ENCODE data around the gene KCNC3. TPM values are rescaled to one million over a fixed set of nuclear protein-coding genes. Genes with fewer than 3 reads are reported as not detected.

Gene KCNC3
- total RNA-seq, 4 donors from 2014 or later = 0.32 to 0.69 (median 0.37) TPM

DNA sequence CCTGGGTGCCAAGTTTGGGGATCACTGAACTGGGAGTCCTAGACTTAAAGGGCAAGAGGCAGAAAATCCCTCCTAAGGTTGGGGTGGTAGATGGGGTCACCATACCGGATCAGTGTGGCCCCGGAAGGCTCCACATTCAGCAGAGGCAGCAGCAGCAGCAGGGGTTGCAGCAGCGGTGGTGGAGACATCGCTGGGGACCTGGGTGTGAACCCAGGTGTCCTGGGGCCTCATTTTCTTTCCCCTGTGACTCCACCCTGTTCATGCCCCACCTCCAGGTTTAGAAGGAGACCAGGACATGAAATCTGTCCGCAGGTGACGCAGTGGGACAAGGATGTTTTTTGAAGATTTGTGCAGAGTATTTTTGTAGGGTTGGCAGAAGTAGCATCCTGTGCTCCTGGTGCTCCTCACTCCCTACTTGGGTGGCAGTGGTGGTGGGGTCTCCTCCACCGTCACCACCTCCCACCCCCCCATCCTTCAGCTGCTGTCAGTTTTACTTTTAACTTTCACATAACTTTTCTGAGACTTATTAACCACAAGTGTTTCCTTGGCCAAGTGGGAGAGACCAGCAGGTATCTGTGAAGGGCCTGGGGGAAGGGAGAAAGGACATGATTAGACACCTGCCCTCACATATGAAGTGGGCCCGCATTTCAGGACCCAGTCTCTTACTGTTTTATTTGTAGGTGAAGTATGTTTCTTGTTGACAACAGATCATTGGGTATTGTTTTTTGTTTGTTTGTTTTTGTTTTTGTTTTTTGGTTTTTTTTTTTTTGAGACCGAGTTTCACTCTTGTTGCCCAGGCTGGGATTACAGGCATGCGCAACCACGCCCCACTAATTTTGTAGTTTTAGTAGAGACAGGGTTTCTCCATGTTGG lies 36.5 kb upstream of the KCNC3 start, which contains the start of gene NAPSA:
NAPSA (minus strand) TSS at position 206 of the 873 bp plus-strand sequence; CDS start at position 188, 18 bp downstream.
- Histone ChIP-seq H3K4me3 (no peak within 1 kb of the TSS), H3K27me3 (no peaks in the 10 kb centered on the region), H3K27ac (replicated peaks in 1 of 4) (no peak within 1 kb of the TSS), H3K36me3 (no peaks in the 10 kb centered on the region), H3K4me1 (peaks cover 0 to 13% (median 5%) of the 10 kb centered on the region in 4 donors), H3K9me3 (no peaks in the 10 kb centered on the region)
- intact Hi-C loops (cut with DNase I) = loop anchor here (5.0 kb wide), 1 partner anchor 47 kb away; no protein-coding TSS in a partner anchor
- DNase-seq (ENCODE audit: extremely low spot score) = no peak
- TF ChIP-seq POLR2AphosphoS5 (IDR thresholded peaks at IDR 0.05) (no peak), POLR2A (IDR thresholded peaks at IDR 0.05; ENCODE audit: low read depth) (no peak), EP300 (IDR thresholded peaks at IDR 0.05) (no peak)
- TF ChIP-seq, protein P1, sequence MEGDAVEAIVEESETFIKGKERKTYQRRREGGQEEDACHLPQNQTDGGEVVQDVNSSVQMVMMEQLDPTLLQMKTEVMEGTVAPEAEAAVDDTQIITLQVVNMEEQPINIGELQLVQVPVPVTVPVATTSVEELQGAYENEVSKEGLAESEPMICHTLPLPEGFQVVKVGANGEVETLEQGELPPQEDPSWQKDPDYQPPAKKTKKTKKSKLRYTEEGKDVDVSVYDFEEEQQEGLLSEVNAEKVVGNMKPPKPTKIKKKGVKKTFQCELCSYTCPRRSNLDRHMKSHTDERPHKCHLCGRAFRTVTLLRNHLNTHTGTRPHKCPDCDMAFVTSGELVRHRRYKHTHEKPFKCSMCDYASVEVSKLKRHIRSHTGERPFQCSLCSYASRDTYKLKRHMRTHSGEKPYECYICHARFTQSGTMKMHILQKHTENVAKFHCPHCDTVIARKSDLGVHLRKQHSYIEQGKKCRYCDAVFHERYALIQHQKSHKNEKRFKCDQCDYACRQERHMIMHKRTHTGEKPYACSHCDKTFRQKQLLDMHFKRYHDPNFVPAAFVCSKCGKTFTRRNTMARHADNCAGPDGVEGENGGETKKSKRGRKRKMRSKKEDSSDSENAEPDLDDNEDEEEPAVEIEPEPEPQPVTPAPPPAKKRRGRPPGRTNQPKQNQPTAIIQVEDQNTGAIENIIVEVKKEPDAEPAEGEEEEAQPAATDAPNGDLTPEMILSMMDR (IDR thresholded peaks at IDR 0.05) = no peak
- whole genome bisulfite sequencing = 87% methylated on average over 8 of the region's 11 CpGs

DNA sequence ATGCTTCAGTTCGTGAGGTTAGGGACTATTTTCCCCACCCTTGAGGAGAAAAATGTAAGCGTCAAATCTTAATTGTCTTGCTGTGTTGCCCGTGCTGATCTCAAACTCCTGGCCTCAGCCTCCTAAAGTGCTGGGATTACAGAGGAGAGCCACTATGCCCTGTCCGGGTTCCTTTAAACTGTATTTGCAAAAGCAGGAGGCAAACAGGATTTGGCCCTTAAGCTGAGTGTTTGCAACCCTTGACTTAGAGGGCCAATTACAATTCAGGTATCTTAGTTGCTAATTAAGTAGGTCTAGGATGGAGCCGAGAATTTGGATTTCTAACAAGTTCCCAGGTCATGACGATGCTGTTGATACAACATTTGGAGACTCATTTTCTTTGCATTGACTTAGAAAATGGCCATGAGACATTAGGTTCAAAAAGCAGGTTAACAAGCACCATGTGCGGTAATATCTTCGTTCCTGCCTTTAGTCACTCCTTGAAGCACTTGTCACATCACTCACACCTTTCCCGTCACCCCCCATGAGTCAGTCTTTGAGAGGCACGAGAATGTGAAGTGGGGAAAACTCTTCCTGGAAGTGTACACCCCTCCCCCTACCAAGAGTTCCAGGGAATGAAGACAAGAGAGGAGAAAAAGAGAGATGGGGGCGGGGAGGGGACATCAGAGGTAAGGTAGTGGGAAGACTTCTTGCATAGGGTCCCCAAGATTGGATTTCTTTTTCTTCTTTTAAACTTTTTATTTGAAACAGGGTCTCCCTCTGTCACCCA lies 33.7 kb upstream of the KCNC3 start:
- TF ChIP-seq POLR2AphosphoS5 (IDR thresholded peaks at IDR 0.05) (no peak), EP300 (IDR thresholded peaks at IDR 0.05) (no peak), POLR2A (IDR thresholded peaks at IDR 0.05; ENCODE audit: low read depth) (no peak)
- TF ChIP-seq, protein P1 (IDR thresholded peaks at IDR 0.05) = no peak
- no peak overlapping the region for H3K4me3 ChIP-seq
- H3K27ac ChIP-seq (replicated peaks in 1 of 4) = no peak overlapping the region
- no peaks in the 10 kb centered on the region for H3K27me3 ChIP-seq
- H3K36me3 ChIP-seq = no peaks in the 10 kb centered on the region
- peaks cover 0 to 10% (median 8%) of the 10 kb centered on the region in 4 donors for H3K4me1 ChIP-seq
- H3K9me3 ChIP-seq = no peaks in the 10 kb centered on the region
- intact Hi-C loops (cut with DNase I) = no loop called here
- DNase-seq (ENCODE audit: extremely low spot score) = no peak
- 60% methylated on average over 11 of the region's 11 CpGs for WGBS

DNA sequence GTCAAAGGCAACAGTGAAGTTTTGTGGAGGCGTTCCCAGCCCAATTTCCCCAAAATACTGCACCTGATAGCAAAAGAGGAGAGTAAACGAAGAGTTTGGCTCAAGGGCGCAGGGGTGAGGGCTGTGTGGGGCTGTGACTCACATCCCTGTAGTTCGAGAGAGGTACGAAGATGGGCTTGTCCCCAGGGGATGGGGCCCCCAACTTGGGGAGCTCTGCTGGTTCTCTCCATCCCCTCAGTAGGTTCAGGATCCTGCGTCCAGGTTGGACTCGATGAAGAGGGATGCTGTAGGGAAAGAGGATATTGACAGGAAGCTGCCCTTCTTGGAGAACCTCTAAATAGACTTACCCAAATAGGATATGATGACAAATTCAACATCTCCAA lies 32.8 kb upstream of the KCNC3 start:
- Histone ChIP-seq H3K4me1 (peaks cover 3 to 17% (median 15%) of the 10 kb centered on the region in 4 donors), H3K4me3 (no peak overlapping the region), H3K9me3 (no peaks in the 10 kb centered on the region), H3K36me3 (no peaks in the 10 kb centered on the region), H3K27ac (replicated peaks in 1 of 4) (no peak overlapping the region), H3K27me3 (no peaks in the 10 kb centered on the region)
- TF ChIP-seq EP300 (IDR thresholded peaks at IDR 0.05) (no peak), POLR2A (IDR thresholded peaks at IDR 0.05; ENCODE audit: low read depth) (no peak), POLR2AphosphoS5 (IDR thresholded peaks at IDR 0.05) (no peak)
- TF ChIP-seq, protein P1 (IDR thresholded peaks at IDR 0.05) = no peak
- intact Hi-C loops (cut with DNase I) = no loop called here
- DNase-seq (ENCODE audit: extremely low spot score) = no peak
- WGBS = 82% methylated on average over 7 of the region's 7 CpGs

DNA sequence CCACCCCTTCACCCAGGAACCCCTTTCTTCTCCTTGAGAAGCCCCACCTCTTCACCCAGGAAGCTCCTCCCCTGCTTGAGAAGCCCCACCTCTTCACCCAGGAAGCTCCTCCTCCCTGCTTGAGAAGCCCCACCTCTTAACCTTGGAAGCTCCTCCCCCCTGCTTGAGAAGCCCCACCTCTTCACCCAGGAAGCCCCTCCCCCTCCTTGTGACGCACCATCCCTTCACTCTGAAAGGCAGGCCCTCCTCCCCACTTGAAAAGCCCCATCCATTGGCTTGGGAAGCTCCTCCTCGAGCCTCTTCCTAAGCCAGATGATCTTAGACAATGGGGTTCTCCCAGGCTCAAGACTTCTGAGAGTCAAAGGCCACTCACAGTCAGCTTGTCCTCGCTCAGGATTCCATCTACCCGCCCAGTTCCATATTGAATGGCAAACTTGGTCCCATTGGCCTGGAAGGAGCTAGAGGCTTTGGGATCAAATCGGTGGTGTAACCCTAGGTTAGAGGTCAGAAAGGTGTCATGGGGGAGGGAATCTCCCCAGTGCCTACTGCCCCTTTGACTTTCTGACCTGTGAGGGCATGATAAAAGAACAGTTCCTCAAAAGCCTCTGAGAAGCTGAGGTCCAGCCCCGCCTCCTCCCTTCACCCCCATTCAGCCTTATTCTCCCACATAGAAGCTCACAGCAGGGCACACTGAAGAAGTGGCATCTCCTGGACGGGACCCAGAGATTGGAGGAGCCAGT lies 32.3 kb upstream of the KCNC3 start:
- Histone ChIP-seq H3K4me3 (no peak overlapping the region), H3K27me3 (no peaks in the 10 kb centered on the region), H3K27ac (replicated peaks in 1 of 4) (no peak overlapping the region), H3K36me3 (no peaks in the 10 kb centered on the region), H3K4me1 (peaks cover 3 to 17% (median 15%) of the 10 kb centered on the region in 4 donors), H3K9me3 (no peaks in the 10 kb centered on the region)
- intact Hi-C loops (cut with DNase I) = no loop called here
- DNase-seq (ENCODE audit: extremely low spot score) = no peak
- 93% methylated on average over 4 of the region's 7 CpGs for WGBS
- TF ChIP-seq, protein P1 (IDR thresholded peaks at IDR 0.05) = no peak
- TF ChIP-seq POLR2A (IDR thresholded peaks at IDR 0.05; ENCODE audit: low read depth) (no peak), POLR2AphosphoS5 (IDR thresholded peaks at IDR 0.05) (no peak), EP300 (IDR thresholded peaks at IDR 0.05) (no peak)
